GM21360 (cell line): ENCODE results near the gene LRBA.
"Not testable (repeated sequence)": the region's sequence is repeated elsewhere in the genome, so short reads cannot be mapped to it uniquely, and the experiment has no call there.

ENCODE experiments used
- ATAC-seq: cut with Tn5 transposase; IDR thresholded peaks from one replicate; pipeline ENCODE4 v1.9.1; 2021; ENCODE audit warnings: mild to moderate bottlenecking, moderate library complexity; ENCODE audit not compliant: unreplicated experiment

The LRBA gene

GRCh38 chr4:150540536-150540935, 474.5 kb downstream of the LRBA start:
- ATAC-seq = no peak

GRCh38 chr4:150537911-150538310, 477.2 kb downstream of the LRBA start:
- not testable (repeated sequence) for ATAC-seq

GRCh38 chr4:150534818-150535217, 480.3 kb downstream of the LRBA start:
- no peak for ATAC-seq

- no peak for ATAC-seq
These were observed 481.4 kb downstream of the LRBA start for GRCh38 chr4:150533673-150534072.

GRCh38 chr4:150525321-150525868, 489.7 kb downstream of the LRBA start:
- no peak for ATAC-seq

- ATAC-seq = no peak
These were observed 496.5 kb downstream of the LRBA start for GRCh38 chr4:150518559-150518958.

- no peak for ATAC-seq
These were observed 499.9 kb downstream of the LRBA start for GRCh38 chr4:150515135-150515534.

GRCh38 chr4:150514709-150515108, 500.4 kb downstream of the LRBA start:
- ATAC-seq = no peak

GRCh38 chr4:150510176-150510865, 504.8 kb downstream of the LRBA start:
- ATAC-seq = no peak

GRCh38 chr4:150507656-150508055, 507.4 kb downstream of the LRBA start:
- not testable (repeated sequence) for ATAC-seq

- ATAC-seq = no peak
These were observed 513.1 kb downstream of the LRBA start for GRCh38 chr4:150501983-150502382.

GRCh38 chr4:150501009-150501727, 513.9 kb downstream of the LRBA start:
- no peak for ATAC-seq

- no peak for ATAC-seq
These were observed 517.5 kb downstream of the LRBA start for GRCh38 chr4:150497612-150498011.

- no peak for ATAC-seq
These were observed 519.5 kb downstream of the LRBA start for GRCh38 chr4:150495550-150495949.

GRCh38 chr4:150493851-150494250, 521.2 kb downstream of the LRBA start:
- no peak for ATAC-seq

GRCh38 chr4:150491132-150492049, 523.7 kb downstream of the LRBA start:
- no peak for ATAC-seq

GRCh38 chr4:150482581-150482980, 532.5 kb downstream of the LRBA start:
- ATAC-seq = no peak

- no peak for ATAC-seq
These were observed 535.4 kb downstream of the LRBA start for GRCh38 chr4:150479657-150480056.

GRCh38 chr4:150477869-150478268, 537.2 kb downstream of the LRBA start:
- no peak for ATAC-seq

- no peak for ATAC-seq
These were observed 538.3 kb downstream of the LRBA start for GRCh38 chr4:150476776-150477175.

GRCh38 chr4:150475763-150476162, 539.3 kb downstream of the LRBA start:
- ATAC-seq = no peak
